HG03095 (cell line): Measurements from ENCODE around the gene SYAP1.
A peak's percentile ranks its signal among the peaks of the same experiment; 100 is the strongest.
"Not testable (repeated sequence)": the region's sequence is repeated elsewhere in the genome, so short reads cannot be mapped to it uniquely, and the experiment has no call there.

Source experiments
- ATAC-seq: cut with Tn5 transposase; IDR thresholded peaks from one replicate; pipeline ENCODE4 v1.9.1; 2021; ENCODE audit warnings: moderate library complexity; ENCODE audit not compliant: unreplicated experiment

Gene SYAP1

GRCh38 chrX:16719334-16720084, at the start of gene SYAP1:
Gene SYAP1, plus strand, starts transcription at chrX:16719612. Its CDS starts 113 bp downstream, at chrX:16719725.
- ATAC-seq: peak; percentile 100

- no peak for ATAC-seq
Observed at GRCh38 chrX:16671005-16671404, 48.4 kb upstream of the SYAP1 start.

GRCh38 chrX:16678689-16679088, 40.7 kb upstream of the SYAP1 start:
- ATAC-seq: no peak

- no peak for ATAC-seq
Observed at GRCh38 chrX:16683007-16683664, 36.3 kb upstream of the SYAP1 start.

- ATAC-seq: no peak
Observed at GRCh38 chrX:16687514-16687913, 31.9 kb upstream of the SYAP1 start.

- no peak for ATAC-seq
Observed at GRCh38 chrX:16695079-16695676, 24.2 kb upstream of the SYAP1 start.

GRCh38 chrX:16696956-16697355, 22.5 kb upstream of the SYAP1 start:
- no peak for ATAC-seq

- ATAC-seq: no peak
Observed at GRCh38 chrX:16699389-16699788, 20.0 kb upstream of the SYAP1 start.

- ATAC-seq: no peak
Observed at GRCh38 chrX:16700734-16701133, 18.7 kb upstream of the SYAP1 start.

GRCh38 chrX:16702700-16703599, 16.5 kb upstream of the SYAP1 start:
- ATAC-seq: no peak

- no peak for ATAC-seq
Observed at GRCh38 chrX:16705370-16705769, 14.0 kb upstream of the SYAP1 start.

GRCh38 chrX:16708016-16708415, 11.4 kb upstream of the SYAP1 start:
- ATAC-seq: no peak

GRCh38 chrX:16711219-16711811, 8.1 kb upstream of the SYAP1 start:
- ATAC-seq: no peak

GRCh38 chrX:16711893-16712547, 7.4 kb upstream of the SYAP1 start:
- peak; percentile 23 for ATAC-seq

GRCh38 chrX:16712548-16713155, 6.8 kb upstream of the SYAP1 start, which contains the start of gene CTPS2:
Gene CTPS2, minus strand, starts transcription at chrX:16712669. Its CDS starts 9,767 bp downstream, at chrX:16702902.
- ATAC-seq: peak; percentile 79

- ATAC-seq: no peak
Observed at GRCh38 chrX:16714504-16714903, 4.9 kb upstream of the SYAP1 start.

GRCh38 chrX:16715638-16716037, 3.8 kb upstream of the SYAP1 start:
- ATAC-seq: not testable (repeated sequence)

- ATAC-seq: not testable (repeated sequence)
Observed at GRCh38 chrX:16716451-16716850, 3.0 kb upstream of the SYAP1 start.

- peak; percentile 2 for ATAC-seq
Observed at GRCh38 chrX:16718824-16719333, 533 bp upstream of the SYAP1 start.
